Neuron (in vitro differentiated cells): ENCODE measurements around the gene FEM1A.
"Not testable (repeated sequence)": the region's sequence is repeated elsewhere in the genome, so short reads cannot be mapped to it uniquely, and the experiment has no call there.

Experiments
- H2AFZ ChIP-seq: one replicate; pipeline ENCODE4 v1.6.1; 2013; ENCODE audit warnings: low read depth, mild to moderate bottlenecking, inconsistent platforms, low read length, moderate library complexity
- H3K27me3 ChIP-seq: one replicate; pipeline ENCODE4 v1.6.1; 2013; ENCODE audit warnings: low read length; ENCODE audit not compliant: insufficient read depth
- H3K36me3 ChIP-seq: one replicate; pipeline ENCODE4 v1.6.1; 2013; ENCODE audit warnings: low read length; ENCODE audit not compliant: insufficient read depth
- H3K4me1 ChIP-seq: one replicate; pipeline ENCODE4 v1.6.1; 2013; ENCODE audit warnings: low read length; ENCODE audit not compliant: insufficient read depth
- H3K4me3 ChIP-seq: 2 replicates; pipeline ENCODE4 v1.5.1; 2013; ENCODE audit warnings: mild to moderate bottlenecking, low read length, moderate library complexity
- H3K9me3 ChIP-seq: one replicate; pipeline ENCODE4 v1.6.1; 2013; ENCODE audit warnings: low read length

Gene FEM1A, protein sequence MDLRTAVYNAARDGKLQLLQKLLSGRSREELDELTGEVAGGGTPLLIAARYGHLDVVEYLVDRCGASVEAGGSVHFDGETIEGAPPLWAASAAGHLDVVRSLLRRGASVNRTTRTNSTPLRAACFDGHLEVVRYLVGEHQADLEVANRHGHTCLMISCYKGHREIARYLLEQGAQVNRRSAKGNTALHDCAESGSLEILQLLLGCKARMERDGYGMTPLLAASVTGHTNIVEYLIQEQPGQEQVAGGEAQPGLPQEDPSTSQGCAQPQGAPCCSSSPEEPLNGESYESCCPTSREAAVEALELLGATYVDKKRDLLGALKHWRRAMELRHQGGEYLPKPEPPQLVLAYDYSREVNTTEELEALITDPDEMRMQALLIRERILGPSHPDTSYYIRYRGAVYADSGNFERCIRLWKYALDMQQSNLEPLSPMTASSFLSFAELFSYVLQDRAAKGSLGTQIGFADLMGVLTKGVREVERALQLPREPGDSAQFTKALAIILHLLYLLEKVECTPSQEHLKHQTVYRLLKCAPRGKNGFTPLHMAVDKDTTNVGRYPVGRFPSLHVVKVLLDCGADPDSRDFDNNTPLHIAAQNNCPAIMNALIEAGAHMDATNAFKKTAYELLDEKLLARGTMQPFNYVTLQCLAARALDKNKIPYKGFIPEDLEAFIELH

DNA sequence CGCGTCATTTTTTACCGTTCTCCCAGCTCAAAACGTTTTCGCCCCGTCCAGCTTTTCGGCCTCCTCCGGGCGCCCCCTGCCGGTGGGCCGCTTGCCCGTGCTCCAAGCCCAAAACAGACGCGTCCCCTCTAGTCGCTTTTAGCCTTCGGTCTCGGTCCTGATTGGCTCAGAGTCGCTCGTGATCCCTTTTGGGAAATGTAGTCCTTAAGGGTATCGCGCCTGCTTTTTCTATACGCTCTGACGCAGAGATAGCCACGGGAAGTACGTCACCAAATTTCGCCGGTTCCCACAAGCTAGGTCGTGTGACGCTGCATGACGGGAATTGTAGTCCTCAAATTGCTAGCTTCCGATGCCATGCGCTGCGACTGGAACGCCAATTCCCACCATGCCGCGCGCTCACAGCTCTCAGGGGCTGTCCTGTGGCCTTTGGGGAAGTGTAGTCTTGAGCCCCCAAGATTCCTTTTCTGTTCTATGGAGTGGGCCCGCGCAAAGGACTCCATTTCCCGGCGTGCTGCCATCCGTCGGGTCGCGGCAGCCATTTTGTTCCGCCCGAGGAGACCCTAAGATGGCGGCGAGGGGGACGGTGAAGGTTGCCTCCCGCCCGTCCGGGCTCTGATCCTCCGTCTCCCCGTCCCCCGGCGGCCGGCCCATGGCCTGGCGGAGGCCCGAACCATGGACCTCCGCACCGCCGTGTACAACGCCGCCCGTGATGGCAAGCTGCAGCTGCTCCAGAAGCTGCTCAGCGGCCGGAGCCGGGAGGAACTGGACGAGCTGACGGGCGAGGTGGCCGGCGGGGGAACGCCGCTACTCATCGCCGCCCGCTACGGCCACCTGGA is at the start of gene FEM1A:
TSS of gene FEM1A (plus strand) at position 552 of the 836 bp plus-strand sequence. CDS start at position 673, 121 bp downstream.
- H3K27me3 ChIP-seq, result no peaks in the 10 kb centered on the region
- no peaks in the 10 kb centered on the region for H3K9me3 ChIP-seq
- peaks cover 26% of the 10 kb centered on the region for H3K36me3 ChIP-seq
- peaks cover 25% of the 10 kb centered on the region for H3K4me1 ChIP-seq
- H3K4me3 ChIP-seq, result peak within 1 kb of the TSS; percentile 75
- H2AFZ ChIP-seq, result no peak within 1 kb of the TSS

DNA sequence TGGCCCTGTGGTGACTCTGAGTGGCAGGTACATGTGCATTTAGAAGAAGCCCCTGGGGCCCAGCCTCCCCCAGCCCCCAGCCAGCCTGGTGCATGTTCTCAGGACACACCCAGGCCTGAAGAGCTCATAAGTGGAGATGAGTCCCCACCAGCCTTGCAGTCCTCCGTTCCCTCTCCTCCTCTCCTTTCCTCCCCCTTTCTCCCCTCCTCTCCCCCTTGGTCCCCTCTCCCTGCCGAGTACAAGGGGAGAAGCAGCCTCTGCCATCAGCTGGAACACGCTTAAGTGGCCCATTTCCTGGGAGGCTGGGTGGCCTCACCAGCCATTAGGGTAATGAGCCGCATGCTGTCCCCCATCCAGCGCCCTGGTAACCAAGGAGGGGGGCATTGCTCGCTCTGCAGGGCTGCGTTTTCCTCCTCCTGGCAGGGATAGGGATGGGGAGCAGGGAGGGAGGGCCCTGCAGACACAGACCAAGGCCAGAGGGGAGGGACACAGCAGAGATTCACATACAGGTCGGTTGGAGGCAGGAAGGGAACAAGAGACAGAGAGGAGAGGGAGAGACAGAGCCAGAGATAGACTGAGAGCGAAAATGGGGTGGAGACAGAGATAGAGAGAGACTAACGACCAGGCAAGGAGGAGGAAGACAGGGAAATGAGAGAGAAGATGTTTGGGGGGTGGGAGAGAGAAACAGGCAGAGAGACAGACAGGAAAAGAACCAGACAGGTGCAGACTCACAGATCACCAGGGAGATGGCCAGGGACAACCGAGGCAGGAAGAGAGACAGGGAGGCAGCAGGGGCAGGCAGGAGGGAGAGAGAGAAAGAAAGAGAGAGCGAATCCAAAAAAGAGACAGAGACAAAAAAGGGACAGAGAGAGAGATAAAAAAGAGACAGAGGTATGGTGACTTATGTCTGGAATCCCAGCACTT is 48.5 kb upstream of the FEM1A start:
- Histone ChIP-seq H3K27me3 (no peaks in the 10 kb centered on the region), H3K9me3 (no peaks in the 10 kb centered on the region), H3K36me3 (no peaks in the 10 kb centered on the region), H2AFZ (peak overlapping the region; percentile 1), H3K4me1 (peaks cover 19% of the 10 kb centered on the region), H3K4me3 (no peak overlapping the region)

GRCh38 chr19:4744451-4745174 is 46.9 kb upstream of the FEM1A start:
- Histone ChIP-seq H3K36me3 (no peaks in the 10 kb centered on the region), H3K4me1 (peaks cover 17% of the 10 kb centered on the region), H3K9me3 (no peaks in the 10 kb centered on the region), H2AFZ (no peak overlapping the region), H3K27me3 (peaks cover 2% of the 10 kb centered on the region), H3K4me3 (no peak overlapping the region)

- not testable (repeated sequence) for H3K27me3 ChIP-seq, H3K4me3 ChIP-seq, H3K9me3 ChIP-seq, H3K36me3 ChIP-seq, H2AFZ ChIP-seq
- peaks cover 23% of the 10 kb centered on the region for H3K4me1 ChIP-seq
Observed at GRCh38 chr19:4745175-4745574, 46.4 kb upstream of the FEM1A start.

DNA sequence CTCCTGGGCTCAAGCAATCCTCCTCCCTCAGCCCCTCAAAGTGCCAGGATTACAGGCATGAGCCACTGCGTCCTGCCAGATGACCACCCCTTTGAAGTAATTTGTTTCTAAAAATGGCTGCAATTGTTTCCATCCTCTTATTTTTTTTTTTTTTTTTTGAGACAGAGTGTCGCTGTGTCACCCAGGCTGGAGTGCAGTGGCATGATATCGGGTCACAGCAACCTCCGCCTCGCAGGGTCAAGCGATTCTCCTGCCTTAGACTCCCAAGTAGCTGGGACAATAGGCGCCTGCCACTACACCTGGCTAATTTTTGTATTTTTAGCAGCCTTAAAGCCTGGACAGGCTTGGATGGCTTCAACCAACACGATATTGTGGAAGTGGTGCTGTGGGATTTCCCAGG is 45.5 kb upstream of the FEM1A start:
- Histone ChIP-seq H3K4me3 (no peak overlapping the region), H2AFZ (no peak overlapping the region), H3K4me1 (peaks cover 25% of the 10 kb centered on the region), H3K36me3 (no peaks in the 10 kb centered on the region), H3K9me3 (no peaks in the 10 kb centered on the region), H3K27me3 (peaks cover 2% of the 10 kb centered on the region)

DNA sequence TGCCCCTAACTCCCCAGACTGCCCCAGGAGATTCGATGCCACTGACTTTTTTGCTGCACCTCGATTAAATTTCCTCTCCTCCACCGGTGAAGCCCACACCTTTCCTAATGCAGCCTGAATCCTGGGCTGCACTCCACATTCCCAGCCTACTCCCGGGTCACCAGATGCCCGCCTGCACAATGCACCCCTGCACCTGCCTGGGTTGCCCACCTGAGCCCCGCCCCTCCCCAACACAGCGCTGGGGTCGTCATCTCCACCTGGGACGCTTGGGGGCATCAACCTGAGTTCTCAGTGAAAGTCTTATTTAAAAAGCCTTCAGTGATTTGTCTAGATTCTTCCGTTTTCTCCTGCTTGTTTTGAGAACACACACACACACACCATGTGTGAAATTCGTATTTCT is 43.3 kb upstream of the FEM1A start:
- Histone ChIP-seq H3K27me3 (peaks cover 2% of the 10 kb centered on the region), H3K4me1 (peaks cover 13% of the 10 kb centered on the region), H2AFZ (no peak overlapping the region), H3K4me3 (no peak overlapping the region), H3K9me3 (no peaks in the 10 kb centered on the region), H3K36me3 (no peaks in the 10 kb centered on the region)

GRCh38 chr19:4748589-4748988 is 42.9 kb upstream of the FEM1A start:
- Histone ChIP-seq H3K27me3 (peaks cover 2% of the 10 kb centered on the region), H3K4me3 (no peak overlapping the region), H3K36me3 (no peaks in the 10 kb centered on the region), H3K4me1 (peaks cover 10% of the 10 kb centered on the region), H3K9me3 (no peaks in the 10 kb centered on the region), H2AFZ (no peak overlapping the region)

GRCh38 chr19:4749870-4750590 is 41.5 kb upstream of the FEM1A start:
- H3K4me3 ChIP-seq, result no peak overlapping the region
- H3K36me3 ChIP-seq, result no peaks in the 10 kb centered on the region
- no peaks in the 10 kb centered on the region for H3K9me3 ChIP-seq
- peaks cover 2% of the 10 kb centered on the region for H3K27me3 ChIP-seq
- H2AFZ ChIP-seq, result no peak overlapping the region
- H3K4me1 ChIP-seq, result peaks cover 12% of the 10 kb centered on the region

- Histone ChIP-seq H3K9me3 (no peaks in the 10 kb centered on the region), H3K27me3 (no peaks in the 10 kb centered on the region), H2AFZ (no peak overlapping the region), H3K4me1 (peaks cover 14% of the 10 kb centered on the region), H3K36me3 (no peaks in the 10 kb centered on the region), H3K4me3 (no peak overlapping the region)
Observed at GRCh38 chr19:4754248-4754647, 37.3 kb upstream of the FEM1A start.

DNA sequence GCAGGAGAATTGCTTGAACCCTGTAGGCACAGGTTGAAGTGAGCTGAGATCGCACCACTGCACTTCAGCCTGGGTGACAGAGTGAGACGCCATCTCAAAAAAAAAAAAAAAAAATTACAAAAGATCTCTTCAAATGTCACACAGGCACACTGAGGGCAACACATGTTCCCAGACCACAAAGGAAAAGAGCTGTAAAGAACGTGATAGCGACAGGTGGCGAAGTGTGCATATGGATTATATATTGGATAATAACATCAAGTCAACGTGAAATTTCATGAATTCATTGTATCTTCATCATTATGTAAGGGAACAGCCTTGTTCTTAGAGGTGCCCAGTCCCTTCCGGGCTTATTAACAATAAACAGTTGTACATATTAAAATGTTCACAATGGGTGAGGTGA is 36.1 kb upstream of the FEM1A start:
- H3K9me3 ChIP-seq, result no peaks in the 10 kb centered on the region
- no peaks in the 10 kb centered on the region for H3K27me3 ChIP-seq
- H3K4me1 ChIP-seq, result peaks cover 14% of the 10 kb centered on the region
- no peaks in the 10 kb centered on the region for H3K36me3 ChIP-seq
- no peak overlapping the region for H2AFZ ChIP-seq
- no peak overlapping the region for H3K4me3 ChIP-seq

- no peak overlapping the region for H3K4me3 ChIP-seq
- H3K9me3 ChIP-seq, result no peaks in the 10 kb centered on the region
- no peaks in the 10 kb centered on the region for H3K36me3 ChIP-seq
- peaks cover 14% of the 10 kb centered on the region for H3K4me1 ChIP-seq
- H3K27me3 ChIP-seq, result no peaks in the 10 kb centered on the region
- H2AFZ ChIP-seq, result no peak overlapping the region
Observed at GRCh38 chr19:4758082-4758481, 33.5 kb upstream of the FEM1A start.
